Adrenal gland (tissue), 12 donors: Measurements from ENCODE around the gene FFAR1. TPM values are rescaled to one million over a fixed set of nuclear protein-coding genes. Genes with fewer than 3 reads are reported as not detected.
"Not testable (repeated sequence)": the region's sequence is repeated elsewhere in the genome, so short reads cannot be mapped to it uniquely, and the experiment has no call there.

Experiments
- DNase-seq, 7 donors: peaks; one replicate each; pipeline ENCODE4 v3.0.0-alpha.2; 2019 to 2020
- H3K27ac ChIP-seq, 5 donors: fragments of 200-600 bp; sonication (generic) in 4 of 5; 1 replicate in 3 of 5; 2 replicates in 2 of 5; pipeline versions ENCODE4 v1.5.1 to v1.8.0; 2016 to 2020; ENCODE audit warnings: mild to moderate bottlenecking in 1 of 5
- H3K27me3 ChIP-seq: fragments of 200-600 bp; 2 replicates; pipeline ENCODE4 v1.8.0; 2021
- H3K36me3 ChIP-seq, 2 donors: fragments of 200-600 bp; replicated peaks in 1 of 2; 1 replicate in 1 of 2; 2 replicates in 1 of 2; pipeline versions ENCODE4 v1.5.1 to v1.8.0; 2018 to 2022
- H3K4me1 ChIP-seq, 2 donors: fragments of 200-600 bp; replicated peaks in 1 of 2; 1 replicate in 1 of 2; 2 replicates in 1 of 2; pipeline versions ENCODE4 v1.5.1 to v1.8.0; 2018 to 2021
- H3K4me3 ChIP-seq, 4 donors: fragments of 200-600 bp; sonication (generic) in 3 of 4; one replicate each; pipeline ENCODE4 v1.5.1; 2016 to 2018
- H3K9me3 ChIP-seq, 3 donors: fragments of 200-600 bp; sonication (generic) in 1 of 3; replicated peaks in 1 of 3; 1 replicate in 2 of 3; 2 replicates in 1 of 3; pipeline versions ENCODE4 v1.5.1 to v1.8.0; 2016 to 2021
- CTCF ChIP-seq, 6 experiments: fragments of 450-650 bp in 4 of 6; fragments of 200-600 bp in 2 of 6; sonication (generic) in 1 of 6; IDR thresholded peaks; 1 replicate in 5 of 6; 2 replicates in 1 of 6; pipeline versions ENCODE4 v1.5.1 to v1.8.0; 2016 to 2021; ENCODE audit warnings: antibody characterized with exemption in 6 of 6, mild to moderate bottlenecking in 2 of 6, moderate library complexity in 1 of 6
- POLR2A ChIP-seq, 2 donors: fragments of 450-650 bp; IDR thresholded peaks; one replicate each; pipeline ENCODE4 v1.6.1; 2017; ENCODE audit warnings: antibody characterized with exemption in 2 of 2, mild to moderate bottlenecking in 2 of 2, moderate library complexity in 1 of 2
- WGBS, 4 donors: extraction: QIAGEN DNeasy Blood & Tissue Kit in 2 of 4; methylation state at CpG; one replicate each; pipeline versions ENCODE4 v1.1.5 to v1.1.7; 2013 to 2017; 5-methylcytosine and 5-hydroxymethylcytosine counted together
- intact Hi-C, 2 donors: fragments of 100-400 bp; cut with DNase I; formaldehyde crosslinking; loops; one replicate each; pipeline versions ENCODE4 v1.14.1 to v1.15.0; 2022 to 2023
- polyA plus RNA-seq, 3 donors: library from polyadenylated mRNA; stranded (reverse); fragments of 200-250 nt in 2 of 3; fragments of 350-450 nt in 1 of 3; fragmentation: Illumina TruSeq in 1 of 3; extraction: RNeasy Lipid Tissue Mini Kit (QIAGEN cat#74804) in 1 of 3; gene quantifications; one replicate each; pipeline ENCODE4 v1.2.3, GENCODE V29; 2013 to 2014
- total RNA-seq, 9 donors: library from RNA; depleted of rRNA in 4 of 9; stranded (reverse); fragments of >200 nt in 4 of 9; fragments of 120-200 nt in 1 of 9; fragmentation: NEBNext Ultra II Directional in 1 of 9; extraction: Animal tissue kit (Norgen Biotek cat#: 25700) in 1 of 9; gene quantifications; one replicate each; pipeline versions ENCODE4 v1.1.0 to v1.2.4, GENCODE V29; 2013 to 2023
- donor health status: healthy with polysubstance abuse.
- donor health status: Bipolar disorder and iron deficiency.
- donor health status: DM: yes; HTN: yes; CAD: no.
- donor health status: DM: no; HTN: no; CAD: no.
- donor health status: DM: no; HTN: no; CAD: no.
- donor health status: DM: yes; HTN: yes; CAD: no.

The FFAR1 gene
- total and polyA plus RNA-seq, 12 donors: 0.03 to 0.11 TPM; not detected in 10

DNA sequence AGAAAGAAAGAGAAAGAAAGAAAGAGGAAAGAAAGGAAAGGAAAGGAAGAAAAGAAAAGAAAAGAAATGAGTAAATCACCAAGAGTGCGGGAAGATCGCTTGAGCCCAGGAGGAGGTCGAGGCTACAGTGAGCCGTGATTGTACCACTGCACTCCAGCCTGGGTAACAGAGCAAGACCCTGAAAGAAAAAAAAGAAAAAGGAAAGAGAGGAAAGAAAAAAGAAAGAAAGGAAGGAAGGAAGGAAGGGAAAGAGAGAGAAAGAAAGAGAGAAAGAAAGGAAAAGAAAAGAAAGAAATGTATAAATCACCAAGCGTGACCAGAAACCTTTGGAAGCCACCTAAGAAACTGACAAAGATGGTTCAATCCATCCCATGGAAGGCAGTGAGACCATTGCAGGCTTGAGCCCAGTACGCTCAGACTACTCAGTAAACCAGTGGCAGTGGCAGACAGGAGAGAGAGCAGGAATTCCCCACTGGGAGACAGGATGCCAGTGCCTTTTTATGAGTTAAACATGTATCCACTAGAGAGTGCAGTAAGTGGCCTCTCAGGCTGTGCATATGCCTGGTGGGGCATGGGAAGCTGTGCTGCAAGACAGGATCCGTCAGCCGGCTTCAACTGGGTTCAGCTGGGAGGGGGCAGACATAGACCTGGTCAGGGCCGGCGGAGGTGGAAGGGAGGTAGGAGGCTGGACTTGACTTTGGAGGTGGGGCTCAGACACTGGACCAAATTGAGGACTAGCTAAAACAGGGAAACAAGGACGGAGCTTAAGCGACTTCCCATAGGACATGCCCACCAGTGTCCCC, 28.0 kb downstream of the FFAR1 start:
- WGBS, 4 donors: 87 to 93% (median 91%) methylated on average over 12 of the region's 12 CpGs
- Histone ChIP-seq H3K36me3 (no peaks in the 10 kb centered on the region), H3K27ac (no peak overlapping the region), H3K9me3 (no peaks in the 10 kb centered on the region), H3K27me3 (no peaks in the 10 kb centered on the region), H3K4me1 (peaks cover 0 to 6% of the 10 kb centered on the region in 2 donors), H3K4me3 (no peak overlapping the region)
- DNase-seq: peak in 1 of 7 donors; percentile 34
- intact Hi-C loops: no loop called here
- TF ChIP-seq POLR2A (IDR thresholded peaks at IDR 0.05) (no peak), CTCF (IDR thresholded peaks at IDR 0.05) (no peak)

DNA sequence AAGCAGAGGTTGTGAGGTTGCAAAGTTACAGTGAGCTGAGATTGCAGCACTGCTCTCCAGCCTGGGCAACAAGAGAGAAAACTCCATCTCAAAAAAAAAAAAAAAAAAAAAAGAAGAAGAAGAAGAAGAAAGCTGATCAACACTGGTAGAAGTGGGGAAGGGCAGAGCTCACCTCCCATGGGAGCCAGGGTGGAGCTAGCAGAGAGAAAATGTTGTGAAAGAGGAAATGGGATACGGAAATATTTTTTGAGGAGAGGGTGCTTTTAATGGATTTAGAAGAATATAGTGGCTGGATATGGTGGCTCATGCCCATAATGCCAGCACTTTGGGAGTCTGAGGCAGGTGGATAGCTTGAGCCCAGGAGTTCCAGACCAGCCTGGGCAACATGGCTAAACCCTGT, 30.0 kb downstream of the FFAR1 start:
- no peak for TF ChIP-seq CTCF (IDR thresholded peaks at IDR 0.05)
- TF ChIP-seq POLR2A (IDR thresholded peaks at IDR 0.05): no peak
- WGBS, 4 donors: 47 to 71% (median 65%) methylated on average over 1 of the region's 1 CpG
- Histone ChIP-seq H3K27me3 (no peaks in the 10 kb centered on the region), H3K36me3 (no peaks in the 10 kb centered on the region), H3K4me3 (no peak overlapping the region), H3K9me3 (no peaks in the 10 kb centered on the region), H3K27ac (no peak overlapping the region), H3K4me1 (peaks cover 0 to 6% of the 10 kb centered on the region in 2 donors)
- intact Hi-C loops: no loop called here
- peak in 1 of 7 donors; percentile 20 for DNase-seq

GRCh38 chr19:35378356-35378755, 30.7 kb downstream of the FFAR1 start:
- no peaks in the 10 kb centered on the region for H3K27me3 ChIP-seq
- no peaks in the 10 kb centered on the region for H3K36me3 ChIP-seq
- H3K9me3 ChIP-seq: no peaks in the 10 kb centered on the region
- no peak overlapping the region for H3K27ac ChIP-seq
- TF ChIP-seq POLR2A (IDR thresholded peaks at IDR 0.05) (no peak), CTCF (IDR thresholded peaks at IDR 0.05) (no peak)
- 91 to 95% (median 92%) methylated on average over 3 of the region's 3 CpGs for WGBS, 4 donors
- DNase-seq: peak in 1 of 7 donors; percentile 7
- intact Hi-C loops: no loop called here
- H3K4me3 ChIP-seq: no peak overlapping the region
- H3K4me1 ChIP-seq: peaks cover 0 to 6% of the 10 kb centered on the region in 2 donors

DNA sequence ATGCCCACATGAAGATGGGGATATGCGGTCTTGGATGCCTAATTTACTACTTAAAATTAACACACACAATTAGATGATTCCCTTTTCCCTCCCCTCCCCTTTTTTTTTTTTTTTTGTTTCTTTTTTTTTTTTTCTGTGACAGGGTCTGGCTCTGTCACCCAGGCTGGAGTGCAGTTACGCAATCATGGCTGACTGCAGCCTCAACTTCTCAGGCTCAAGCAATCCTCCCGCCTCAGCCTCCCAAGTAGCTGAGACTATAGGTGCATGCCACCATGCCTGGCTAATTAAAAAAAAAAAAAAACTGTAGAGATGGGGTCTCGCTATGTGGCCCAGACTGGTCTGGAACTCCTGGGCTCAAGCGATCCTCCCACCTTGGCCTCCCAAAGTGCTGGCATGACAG, 31.8 kb downstream of the FFAR1 start:
- H3K27me3 ChIP-seq, H3K9me3 ChIP-seq, H3K4me3 ChIP-seq, H3K27ac ChIP-seq, H3K36me3 ChIP-seq, intact Hi-C loops, H3K4me1 ChIP-seq: not testable (repeated sequence)
- 85 to 94% (median 91%) methylated on average over 5 of the region's 5 CpGs for WGBS, 4 donors
- peak in 1 of 7 donors; percentile 34 for DNase-seq

DNA sequence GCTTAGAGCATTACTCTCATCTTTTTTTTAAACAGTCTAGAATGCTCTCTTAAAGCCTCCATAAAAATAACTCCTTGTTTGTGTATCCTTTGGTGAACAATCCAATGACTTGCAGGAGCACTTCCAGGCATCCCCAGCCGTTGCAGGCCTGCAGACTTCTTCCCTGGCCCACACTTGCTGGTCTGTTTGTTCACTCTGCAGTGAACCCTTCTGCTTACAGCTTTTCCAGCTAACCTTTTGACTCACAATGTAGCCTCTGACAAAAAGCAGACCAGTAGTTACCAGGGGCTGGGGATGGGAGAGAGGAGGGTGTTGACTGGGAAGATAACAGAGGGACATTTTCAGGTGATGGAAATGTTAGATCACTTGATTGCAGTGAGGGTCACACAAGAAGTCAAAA, 32.3 kb downstream of the FFAR1 start:
- no peaks in the 10 kb centered on the region for H3K36me3 ChIP-seq
- H3K9me3 ChIP-seq: no peaks in the 10 kb centered on the region
- intact Hi-C loops: no loop called here
- H3K27me3 ChIP-seq: no peaks in the 10 kb centered on the region
- no peak overlapping the region for H3K4me3 ChIP-seq
- peaks cover 0 to 1% of the 10 kb centered on the region in 2 donors for H3K4me1 ChIP-seq
- TF ChIP-seq POLR2A (IDR thresholded peaks at IDR 0.05) (no peak), CTCF (IDR thresholded peaks at IDR 0.05) (no peak)
- 68 to 82% (median 74%) methylated on average over 1 of the region's 1 CpG for WGBS, 4 donors
- no peak overlapping the region for H3K27ac ChIP-seq
- peak in 1 of 7 donors; percentile 33 for DNase-seq
